OCI-LY1 (cell line): ENCODE results near the gene BLMH.

Experiments
- CTCF ChIP-seq: fragments of 200-600 bp; sonication (generic), shearing (Covaris generic); IDR thresholded peaks from 2 replicates; pipeline ENCODE4 v1.5.1; 2017; ENCODE audit warnings: mild to moderate bottlenecking, antibody characterized with exemption, low read length, moderate library complexity, mixed read lengths
- EZH2 ChIP-seq: fragments of 200-600 bp; sonication (generic), shearing (Covaris generic); IDR thresholded peaks from 2 replicates; pipeline ENCODE4 v1.8.0; 2017; ENCODE audit warnings: borderline replicate concordance, mixed run types, mild to moderate bottlenecking, antibody characterized with exemption, low read length, moderate library complexity, mixed read lengths

- TF ChIP-seq CTCF = no peak
- no peak for TF ChIP-seq EZH2
These were observed 72.4 kb downstream of the BLMH start for GRCh38 chr17:30219315-30219714.
